Measurements from ENCODE around the gene CDH13. TPM values are rescaled to one million over a fixed set of nuclear protein-coding genes. Genes with fewer than 3 reads are reported as not detected.

Gene CDH13
- total RNA-seq, 1 donor, result 102 TPM

- Histone ChIP-seq H3K27me3 (ENCODE audit: insufficient read depth, low read length) (no peaks in the 10 kb centered on the region), H3K9me3 (ENCODE audit: low read depth, low read length) (peaks cover 2% of the 10 kb centered on the region), H4K20me1 (ENCODE audit: insufficient read depth, low read length) (no peaks in the 10 kb centered on the region), H3K27ac (ENCODE audit: low read depth, low read length) (no peak overlapping the region), H2AFZ (ENCODE audit: low read length) (no peak overlapping the region), H3K4me2 (ENCODE audit: insufficient read depth, low read length) (peak overlapping the region; percentile 24), H3K79me2 (ENCODE audit: insufficient read depth, low read length) (no peaks in the 10 kb centered on the region), H3K4me3 (ENCODE audit: insufficient read depth, low read length) (no peak overlapping the region), H3K36me3 (ENCODE audit: insufficient read depth, low read length) (no peaks in the 10 kb centered on the region), H3K4me1 (ENCODE audit: insufficient read depth, low read length) (peaks cover 5% of the 10 kb centered on the region)
- no peak for DNase-seq (ENCODE audit: insufficient read length, low spot score, missing footprints)
- no peak for TF ChIP-seq CTCF (IDR thresholded peaks at IDR 0.05; ENCODE audit: extremely low read depth, low read depth, low read length)
Observed at GRCh38 chr16:82936941-82937551, 310.3 kb downstream of the CDH13 start.

GRCh38 chr16:82937926-82938520 lies 311.3 kb downstream of the CDH13 start:
- Histone ChIP-seq H3K4me2 (ENCODE audit: insufficient read depth, low read length) (no peak overlapping the region), H3K27ac (ENCODE audit: low read depth, low read length) (no peak overlapping the region), H3K79me2 (ENCODE audit: insufficient read depth, low read length) (no peaks in the 10 kb centered on the region), H4K20me1 (ENCODE audit: insufficient read depth, low read length) (no peaks in the 10 kb centered on the region), H2AFZ (ENCODE audit: low read length) (no peak overlapping the region), H3K27me3 (ENCODE audit: insufficient read depth, low read length) (no peaks in the 10 kb centered on the region), H3K9me3 (ENCODE audit: low read depth, low read length) (peaks cover 2% of the 10 kb centered on the region), H3K4me1 (ENCODE audit: insufficient read depth, low read length) (peaks cover 5% of the 10 kb centered on the region), H3K4me3 (ENCODE audit: insufficient read depth, low read length) (no peak overlapping the region), H3K36me3 (ENCODE audit: insufficient read depth, low read length) (no peaks in the 10 kb centered on the region)
- DNase-seq (ENCODE audit: insufficient read length, low spot score, missing footprints), result no peak
- no peak for TF ChIP-seq CTCF (IDR thresholded peaks at IDR 0.05; ENCODE audit: extremely low read depth, low read depth, low read length)

- H4K20me1 ChIP-seq (ENCODE audit: insufficient read depth, low read length), result no peaks in the 10 kb centered on the region
- no peak for DNase-seq (ENCODE audit: insufficient read length, low spot score, missing footprints)
Observed at GRCh38 chr16:82943371-82943770, 316.6 kb downstream of the CDH13 start.

More at GRCh38 chr16:82943371-82943770, 316.6 kb downstream of the CDH13 start:
- Histone ChIP-seq H3K36me3 (ENCODE audit: insufficient read depth, low read length) (no peaks in the 10 kb centered on the region), H3K79me2 (ENCODE audit: insufficient read depth, low read length) (no peaks in the 10 kb centered on the region), H3K4me1 (ENCODE audit: insufficient read depth, low read length) (no peaks in the 10 kb centered on the region), H3K27ac (ENCODE audit: low read depth, low read length) (no peak overlapping the region), H3K4me2 (ENCODE audit: insufficient read depth, low read length) (no peak overlapping the region), H3K27me3 (ENCODE audit: insufficient read depth, low read length) (no peaks in the 10 kb centered on the region), H2AFZ (ENCODE audit: low read length) (no peak overlapping the region), H3K4me3 (ENCODE audit: insufficient read depth, low read length) (no peak overlapping the region), H3K9me3 (ENCODE audit: low read depth, low read length) (no peaks in the 10 kb centered on the region)
- TF ChIP-seq CTCF (IDR thresholded peaks at IDR 0.05; ENCODE audit: extremely low read depth, low read depth, low read length), result no peak
